ENCODE measurements around the gene CREB5. TPM values are rescaled to one million over a fixed set of nuclear protein-coding genes. Genes with fewer than 3 reads are reported as not detected.

Gene CREB5
- total RNA-seq, 1 donor from 2014 or later = not detected

- H3K4me3 Mint-ChIP-seq (ENCODE audit: low read depth) = no peak overlapping the region
- intact Hi-C loops (cut with micrococcal nuclease) = no loop called here
- H3K9me3 Mint-ChIP-seq = no peaks in the 10 kb centered on the region
- no peak for DNase-seq (ENCODE audit: low spot score)
- H3K36me3 Mint-ChIP-seq (ENCODE audit: low read depth) = no peaks in the 10 kb centered on the region
- no peaks in the 10 kb centered on the region for H3K4me1 Mint-ChIP-seq (ENCODE audit: low read depth)
- no peaks in the 10 kb centered on the region for H3K27me3 Mint-ChIP-seq (ENCODE audit: low read depth)
- H3K27ac Mint-ChIP-seq = no peak overlapping the region
Measured at GRCh38 chr7:28754447-28754846, 342.1 kb downstream of the CREB5 start.

GRCh38 chr7:28755255-28755654 is 342.9 kb downstream of the CREB5 start:
- no peaks in the 10 kb centered on the region for H3K9me3 Mint-ChIP-seq
- no peak overlapping the region for H3K4me3 Mint-ChIP-seq (ENCODE audit: low read depth)
- H3K27ac Mint-ChIP-seq = no peak overlapping the region
- no peaks in the 10 kb centered on the region for H3K36me3 Mint-ChIP-seq (ENCODE audit: low read depth)
- no peak for DNase-seq (ENCODE audit: low spot score)
- H3K4me1 Mint-ChIP-seq (ENCODE audit: low read depth) = no peaks in the 10 kb centered on the region
- no peaks in the 10 kb centered on the region for H3K27me3 Mint-ChIP-seq (ENCODE audit: low read depth)
- intact Hi-C loops (cut with micrococcal nuclease) = no loop called here

- Mint-ChIP-seq H3K4me1 (ENCODE audit: low read depth) (no peaks in the 10 kb centered on the region), H3K27me3 (ENCODE audit: low read depth) (no peaks in the 10 kb centered on the region), H3K4me3 (ENCODE audit: low read depth) (no peak overlapping the region), H3K27ac (no peak overlapping the region), H3K9me3 (no peaks in the 10 kb centered on the region), H3K36me3 (ENCODE audit: low read depth) (no peaks in the 10 kb centered on the region)
- intact Hi-C loops (cut with micrococcal nuclease) = no loop called here
- DNase-seq (ENCODE audit: low spot score) = no peak
Measured at GRCh38 chr7:28758186-28758585, 345.9 kb downstream of the CREB5 start.

- Mint-ChIP-seq H3K9me3 (no peaks in the 10 kb centered on the region), H3K4me3 (ENCODE audit: low read depth) (no peak overlapping the region), H3K4me1 (ENCODE audit: low read depth) (no peaks in the 10 kb centered on the region), H3K36me3 (ENCODE audit: low read depth) (no peaks in the 10 kb centered on the region), H3K27ac (no peak overlapping the region), H3K27me3 (ENCODE audit: low read depth) (no peaks in the 10 kb centered on the region)
- DNase-seq (ENCODE audit: low spot score) = no peak
- intact Hi-C loops (cut with micrococcal nuclease) = no loop called here
Measured at GRCh38 chr7:28759475-28759971, 347.2 kb downstream of the CREB5 start.

- H3K4me1 Mint-ChIP-seq (ENCODE audit: low read depth) = no peaks in the 10 kb centered on the region
- no peak overlapping the region for H3K4me3 Mint-ChIP-seq (ENCODE audit: low read depth)
- H3K27ac Mint-ChIP-seq = no peak overlapping the region
- intact Hi-C loops (cut with micrococcal nuclease) = no loop called here
- no peaks in the 10 kb centered on the region for H3K27me3 Mint-ChIP-seq (ENCODE audit: low read depth)
- no peaks in the 10 kb centered on the region for H3K9me3 Mint-ChIP-seq
- DNase-seq (ENCODE audit: low spot score) = no peak
- no peaks in the 10 kb centered on the region for H3K36me3 Mint-ChIP-seq (ENCODE audit: low read depth)
Measured at GRCh38 chr7:28761505-28761904, 349.2 kb downstream of the CREB5 start.

- intact Hi-C loops (cut with micrococcal nuclease) = no loop called here
- no peaks in the 10 kb centered on the region for H3K9me3 Mint-ChIP-seq
- H3K27ac Mint-ChIP-seq = no peak overlapping the region
- H3K36me3 Mint-ChIP-seq (ENCODE audit: low read depth) = no peaks in the 10 kb centered on the region
- DNase-seq (ENCODE audit: low spot score) = no peak
- no peak overlapping the region for H3K4me3 Mint-ChIP-seq (ENCODE audit: low read depth)
- H3K4me1 Mint-ChIP-seq (ENCODE audit: low read depth) = no peaks in the 10 kb centered on the region
- no peaks in the 10 kb centered on the region for H3K27me3 Mint-ChIP-seq (ENCODE audit: low read depth)
Measured at GRCh38 chr7:28762651-28763050, 350.3 kb downstream of the CREB5 start.

- H3K4me1 Mint-ChIP-seq (ENCODE audit: low read depth) = no peaks in the 10 kb centered on the region
- no peak for DNase-seq (ENCODE audit: low spot score)
- H3K4me3 Mint-ChIP-seq (ENCODE audit: low read depth) = no peak overlapping the region
- intact Hi-C loops (cut with micrococcal nuclease) = no loop called here
- H3K9me3 Mint-ChIP-seq = no peaks in the 10 kb centered on the region
- H3K27ac Mint-ChIP-seq = no peak overlapping the region
- H3K36me3 Mint-ChIP-seq (ENCODE audit: low read depth) = no peaks in the 10 kb centered on the region
- H3K27me3 Mint-ChIP-seq (ENCODE audit: low read depth) = no peaks in the 10 kb centered on the region
Measured at GRCh38 chr7:28766359-28766758, 354.0 kb downstream of the CREB5 start.

- Mint-ChIP-seq H3K27ac (no peak overlapping the region), H3K36me3 (ENCODE audit: low read depth) (no peaks in the 10 kb centered on the region), H3K9me3 (no peaks in the 10 kb centered on the region), H3K27me3 (ENCODE audit: low read depth) (no peaks in the 10 kb centered on the region), H3K4me1 (ENCODE audit: low read depth) (no peaks in the 10 kb centered on the region), H3K4me3 (ENCODE audit: low read depth) (no peak overlapping the region)
- intact Hi-C loops (cut with micrococcal nuclease) = no loop called here
- DNase-seq (ENCODE audit: low spot score) = no peak
Measured at GRCh38 chr7:28767356-28767755, 355.0 kb downstream of the CREB5 start.

GRCh38 chr7:28768577-28769147 is 356.3 kb downstream of the CREB5 start:
- no peaks in the 10 kb centered on the region for H3K4me1 Mint-ChIP-seq (ENCODE audit: low read depth)
- H3K9me3 Mint-ChIP-seq = no peaks in the 10 kb centered on the region
- no peak for DNase-seq (ENCODE audit: low spot score)
- H3K4me3 Mint-ChIP-seq (ENCODE audit: low read depth) = no peak overlapping the region
- H3K27ac Mint-ChIP-seq = no peak overlapping the region
- H3K27me3 Mint-ChIP-seq (ENCODE audit: low read depth) = no peaks in the 10 kb centered on the region
- intact Hi-C loops (cut with micrococcal nuclease) = no loop called here
- no peaks in the 10 kb centered on the region for H3K36me3 Mint-ChIP-seq (ENCODE audit: low read depth)

- intact Hi-C loops (cut with micrococcal nuclease) = no loop called here
- no peak overlapping the region for H3K27ac Mint-ChIP-seq
- H3K9me3 Mint-ChIP-seq = no peaks in the 10 kb centered on the region
- H3K4me3 Mint-ChIP-seq (ENCODE audit: low read depth) = no peak overlapping the region
- H3K27me3 Mint-ChIP-seq (ENCODE audit: low read depth) = no peaks in the 10 kb centered on the region
- H3K4me1 Mint-ChIP-seq (ENCODE audit: low read depth) = no peaks in the 10 kb centered on the region
- H3K36me3 Mint-ChIP-seq (ENCODE audit: low read depth) = no peaks in the 10 kb centered on the region
- DNase-seq (ENCODE audit: low spot score) = no peak
Measured at GRCh38 chr7:28771906-28772622, 359.7 kb downstream of the CREB5 start.

GRCh38 chr7:28773423-28774145 is 361.3 kb downstream of the CREB5 start:
- Mint-ChIP-seq H3K36me3 (ENCODE audit: low read depth) (no peaks in the 10 kb centered on the region), H3K9me3 (no peaks in the 10 kb centered on the region), H3K27ac (no peak overlapping the region), H3K27me3 (ENCODE audit: low read depth) (no peaks in the 10 kb centered on the region), H3K4me3 (ENCODE audit: low read depth) (no peak overlapping the region), H3K4me1 (ENCODE audit: low read depth) (no peaks in the 10 kb centered on the region)
- intact Hi-C loops (cut with micrococcal nuclease) = no loop called here
- no peak for DNase-seq (ENCODE audit: low spot score)

GRCh38 chr7:28774261-28774988 is 362.1 kb downstream of the CREB5 start:
- Mint-ChIP-seq H3K4me1 (ENCODE audit: low read depth) (no peaks in the 10 kb centered on the region), H3K9me3 (no peaks in the 10 kb centered on the region), H3K27ac (no peak overlapping the region), H3K27me3 (ENCODE audit: low read depth) (no peaks in the 10 kb centered on the region), H3K4me3 (ENCODE audit: low read depth) (no peak overlapping the region), H3K36me3 (ENCODE audit: low read depth) (no peaks in the 10 kb centered on the region)
- intact Hi-C loops (cut with micrococcal nuclease) = no loop called here
- DNase-seq (ENCODE audit: low spot score) = no peak
